Keratinocyte (primary cell): ENCODE data around the gene HNRNPAB. TPM values are rescaled to one million over a fixed set of nuclear protein-coding genes. Genes with fewer than 3 reads are reported as not detected.

Experiments used
- DNase-seq: peaks from one replicate; pipeline ENCODE4 v3.0.0-alpha.2; 2011; ENCODE audit warnings: low read depth, missing footprints, low spot score
- FAIRE-seq: peaks from 2 replicates; lab custom pipeline; 2011; peaks lifted over from hg19 to GRCh38; lab: Jason Lieb, UNC
- H2AFZ ChIP-seq: 2 replicates; pipeline ENCODE4 v1.6.0; 2012; ENCODE audit warnings: low read length, control low read depth, inconsistent platforms; ENCODE audit not compliant: control insufficient read depth
- H3K27ac ChIP-seq: 2 replicates; pipeline ENCODE4 v1.5.1; 2011; ENCODE audit warnings: low read length; ENCODE audit not compliant: control insufficient read depth, insufficient read depth
- H3K27me3 ChIP-seq: 3 replicates; pipeline ENCODE4 v1.6.0; 2011; ENCODE audit warnings: low read length; ENCODE audit not compliant: control insufficient read depth, insufficient read depth; ENCODE audit errors: extremely low read depth
- H3K36me3 ChIP-seq, 2 experiments: 2 replicates in 1 of 2; 3 replicates in 1 of 2; pipeline ENCODE4 v1.5.1; 2011; ENCODE audit warnings: low read length in 2 of 2, mild to moderate bottlenecking in 1 of 2; ENCODE audit not compliant: control insufficient read depth in 2 of 2, insufficient read depth in 2 of 2; ENCODE audit errors: extremely low read depth in 1 of 2
- H3K4me1 ChIP-seq: 3 replicates; pipeline ENCODE4 v1.5.1; 2011; ENCODE audit warnings: low read length; ENCODE audit not compliant: control insufficient read depth, insufficient read depth; ENCODE audit errors: extremely low read depth
- H3K4me2 ChIP-seq: 3 replicates; pipeline ENCODE4 v1.6.0; 2011; ENCODE audit warnings: low read depth, low read length; ENCODE audit not compliant: control insufficient read depth, insufficient read depth; ENCODE audit errors: extremely low read depth
- H3K4me3 ChIP-seq, 3 experiments: fragments of 200-600 bp in 1 of 3; sonication (generic) in 1 of 3; 2 replicates in 2 of 3; 3 replicates in 1 of 3; pipeline ENCODE4 v1.5.1; 2011 to 2016; ENCODE audit warnings: low read length in 3 of 3, mild to moderate bottlenecking in 3 of 3, control low read depth in 2 of 3, inconsistent platforms in 1 of 3, low read depth in 1 of 3, mixed read lengths in 1 of 3, mixed run types in 1 of 3, moderate library complexity in 1 of 3; ENCODE audit not compliant: control insufficient read depth in 2 of 3, insufficient read depth in 2 of 3; ENCODE audit errors: extremely low read depth in 1 of 3
- H3K79me2 ChIP-seq: 2 replicates; pipeline ENCODE4 v1.6.0; 2012; ENCODE audit warnings: low read length; ENCODE audit not compliant: control insufficient read depth, insufficient read depth
- H3K9ac ChIP-seq: 3 replicates; pipeline ENCODE4 v1.6.0; 2011; ENCODE audit warnings: low read length; ENCODE audit not compliant: control insufficient read depth, insufficient read depth; ENCODE audit errors: extremely low read depth
- H3K9me1 ChIP-seq: 3 replicates; pipeline ENCODE4 v1.6.0; 2011; ENCODE audit warnings: low read length; ENCODE audit not compliant: control insufficient read depth, insufficient read depth; ENCODE audit errors: extremely low read depth
- H3K9me3 ChIP-seq: 2 replicates; pipeline ENCODE4 v1.5.1; 2012; ENCODE audit warnings: low read depth, low read length; ENCODE audit not compliant: control insufficient read depth
- H4K20me1 ChIP-seq: 3 replicates; pipeline ENCODE4 v1.6.0; 2011; ENCODE audit warnings: low read length; ENCODE audit not compliant: control insufficient read depth, insufficient read depth; ENCODE audit errors: extremely low read depth
- CTCF ChIP-seq, 3 experiments: IDR thresholded peaks in 1 of 3; conservative IDR thresholded peaks in 1 of 3; optimal IDR thresholded peaks in 1 of 3; 2 replicates in 2 of 3; 3 replicates in 1 of 3; pipeline versions ENCODE3 to v1.5.1; 2011; ENCODE audit warnings: low read length in 3 of 3, mild to moderate bottlenecking in 3 of 3, moderate library complexity in 2 of 3, control low read depth in 1 of 3, inconsistent platforms in 1 of 3; ENCODE audit not compliant: insufficient read depth in 2 of 3; ENCODE audit errors: extremely low read depth in 1 of 3
- EZH2 ChIP-seq: IDR thresholded peaks from one replicate; pipeline ENCODE4 v1.6.1; 2012; ENCODE audit warnings: inconsistent platforms, mild to moderate bottlenecking, low read length, moderate library complexity
- dilution Hi-C: fragments of 300-500 bp; cut with MboI; formaldehyde crosslinking; loops from one replicate; pipeline ENCODE4 v1.7.0; 2020; ENCODE audit warnings: low sequenced_read_pairs; ENCODE audit not compliant: extremely low pct_ligation_motif_present
- polyA plus RNA-seq, 5 experiments: library from polyadenylated mRNA; depleted of rRNA in 3 of 5; stranded (reverse) in 3 of 5; stranded (forward) in 1 of 5; unstranded in 1 of 5; fragments of >200 nt; gene quantifications; 1 replicate in 1 of 5; 2 replicates in 3 of 5; 3 replicates in 1 of 5; pipeline versions ENCODE4 v1.2.1 to v1.2.3, GENCODE V29; 2011 to 2012; ENCODE audit warnings: missing spikeins in 2 of 5, low read depth in 1 of 5, low replicate concordance in 1 of 5

Gene HNRNPAB
- polyA plus RNA-seq, 1 donor (not counting 4 experiments of a cell fraction or from before 2014, with no cell fraction given): 161 TPM

DNA sequence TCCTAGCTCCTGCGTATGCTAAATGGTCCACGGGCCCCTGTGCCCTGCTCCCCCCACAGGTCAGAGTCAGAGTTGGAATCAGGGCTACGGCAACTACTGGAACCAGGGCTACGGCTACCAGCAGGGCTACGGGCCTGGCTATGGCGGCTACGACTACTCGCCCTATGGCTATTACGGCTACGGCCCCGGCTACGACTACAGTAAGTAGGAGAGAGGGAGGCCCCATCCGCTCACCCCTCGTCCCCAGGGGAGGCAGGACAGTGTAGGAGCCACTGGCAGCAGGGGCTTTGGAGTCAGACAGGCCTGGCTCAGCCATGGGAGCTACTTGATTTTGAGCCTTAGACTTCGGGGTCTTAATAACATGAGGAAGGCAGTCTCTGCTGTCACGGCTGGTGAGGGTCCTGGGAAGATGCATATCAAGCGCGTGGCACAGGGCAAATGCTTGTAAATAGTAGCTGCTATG is 5.8 kb downstream of the HNRNPAB start:
- H3K27me3 ChIP-seq: no peaks in the 10 kb centered on the region
- no peak overlapping the region for H3K9ac ChIP-seq
- FAIRE-seq: no peak
- no peak for TF ChIP-seq EZH2
- peaks cover 36% of the 10 kb centered on the region for H3K79me2 ChIP-seq
- no peak overlapping the region for H3K27ac ChIP-seq
- peaks cover 15% of the 10 kb centered on the region for H3K9me1 ChIP-seq
- no peak overlapping the region for H3K4me3 ChIP-seq
- H2AFZ ChIP-seq: no peak overlapping the region
- no peak for DNase-seq
- H3K36me3 ChIP-seq: peaks cover 53 to 70% of the 10 kb centered on the region in 2 experiments
- no peak overlapping the region for H3K4me2 ChIP-seq
- H3K4me1 ChIP-seq: peaks cover 16% of the 10 kb centered on the region
- no peaks in the 10 kb centered on the region for H3K9me3 ChIP-seq
- H4K20me1 ChIP-seq: peaks cover 60% of the 10 kb centered on the region
- dilution Hi-C loops: no loop called here

DNA sequence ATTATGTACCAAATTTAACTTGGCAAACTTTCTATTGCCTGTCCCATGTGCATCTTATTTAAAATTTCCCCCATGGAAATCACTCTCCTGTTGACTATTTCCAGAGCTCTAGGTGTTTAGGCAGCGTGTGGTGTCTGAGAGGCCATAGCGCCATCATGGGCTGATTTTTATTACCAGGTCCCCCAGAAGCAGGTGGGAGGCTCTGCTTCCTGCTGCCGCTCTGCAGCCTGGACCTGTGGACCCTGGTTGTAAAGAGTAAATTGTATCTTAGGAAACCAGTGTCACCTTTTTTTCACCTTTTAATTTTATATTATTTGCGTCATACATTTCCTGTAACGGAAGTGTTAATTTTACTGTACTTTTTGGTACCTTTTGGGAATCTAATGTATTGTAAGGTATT is 6.4 kb downstream of the HNRNPAB start:
- DNase-seq (no peak), FAIRE-seq (no peak)
- Histone ChIP-seq H4K20me1 (peaks cover 55% of the 10 kb centered on the region), H3K27me3 (no peaks in the 10 kb centered on the region), H3K4me3 (no peak overlapping the region), H2AFZ (no peak overlapping the region), H3K9ac (no peak overlapping the region), H3K4me1 (peaks cover 15% of the 10 kb centered on the region), H3K9me1 (peaks cover 15% of the 10 kb centered on the region), H3K36me3 (peaks cover 56 to 66% of the 10 kb centered on the region in 2 experiments), H3K27ac (no peak overlapping the region), H3K4me2 (no peak overlapping the region), H3K9me3 (no peaks in the 10 kb centered on the region), H3K79me2 (peaks cover 31% of the 10 kb centered on the region)
- dilution Hi-C loops: no loop called here
- no peak for TF ChIP-seq EZH2
- TF ChIP-seq CTCF (optimal IDR thresholded peaks at IDR 0.05 in 1 of 3, IDR thresholded peaks at IDR 0.05 in 1 of 3, conservative IDR thresholded peaks at IDR 0.05 in 1 of 3; ENCODE audit: extremely low read depth in 1 of 3, insufficient read depth in 2 of 3, low read length in 3 of 3): no peak
